Measurements from ENCODE around the gene AS3MT.
A peak's percentile ranks its signal among the peaks of the same experiment; 100 is the strongest.
"Not testable (repeated sequence)": the region's sequence is repeated elsewhere in the genome, so short reads cannot be mapped to it uniquely, and the experiment has no call there.

Gene AS3MT

GRCh38 chr10:102927311-102928010, 58.2 kb downstream of the AS3MT start:
- peaks cover 2 to 12% (median 7%) of the 10 kb centered on the region in 4 experiments for H3K4me1 ChIP-seq (ENCODE audit: control extremely low read depth in 1 of 4, control insufficient read depth in 4 of 4, insufficient read depth in 4 of 4, low read length in 3 of 4)
- CTCF ChIA-PET = interaction anchor here (0.9 to 1.9 kb wide), 2 partner anchors 9 to 137 kb away, joined by 4 to 7 read pairs; partner anchors contain the start of gene CNNM2
- no peaks in the 10 kb centered on the region for H3K27me3 ChIP-seq (replicated peaks in 2 of 5; ENCODE audit: control insufficient read depth in 4 of 5, insufficient read depth in 5 of 5, low read length in 4 of 5)
- peaks cover 0 to 3% (median 0%) of the 10 kb centered on the region in 5 experiments for H3K9me3 ChIP-seq (ENCODE audit: control extremely low read depth in 1 of 5, control insufficient read depth in 4 of 5, insufficient read depth in 2 of 5, low read depth in 1 of 5, low read length in 4 of 5)
- DNase-seq = peak; percentile 83 to 96 (median 94)
- POLR2A ChIA-PET = no interaction called here
- 3% methylated on average over 6 of the region's 12 CpGs for WGBS (ENCODE audit: insufficient coverage)
- H3K27ac ChIP-seq (ENCODE audit: insufficient read depth in 1 of 2, low read depth in 1 of 2, low read length in 2 of 2, poor library complexity in 1 of 2, severe bottlenecking in 2 of 2) = no peak overlapping the region
- H3K4me3 ChIP-seq (ENCODE audit: control insufficient read depth in 1 of 7, extremely low read depth in 1 of 7, insufficient read depth in 4 of 7, low read depth in 2 of 7, low read length in 6 of 7) = peak overlapping the region in 4 of 7 experiments; percentile 5 to 59 (median 26)
- H3K36me3 ChIP-seq (ENCODE audit: control insufficient read depth in 4 of 4, insufficient read depth in 4 of 4, low read length in 3 of 4) = peaks cover 0 to 4% (median 2%) of the 10 kb centered on the region in 4 experiments

GRCh38 chr10:102928442-102928841, 59.2 kb downstream of the AS3MT start:
- 100% methylated on average over 2 of the region's 5 CpGs for WGBS (ENCODE audit: insufficient coverage)
- H3K4me3 ChIP-seq (ENCODE audit: control insufficient read depth in 1 of 7, extremely low read depth in 1 of 7, insufficient read depth in 4 of 7, low read depth in 2 of 7, low read length in 6 of 7); H3K36me3 ChIP-seq (ENCODE audit: control insufficient read depth in 4 of 4, insufficient read depth in 4 of 4, low read length in 3 of 4); H3K9me3 ChIP-seq (ENCODE audit: control extremely low read depth in 1 of 5, control insufficient read depth in 4 of 5, insufficient read depth in 2 of 5, low read depth in 1 of 5, low read length in 4 of 5); POLR2A ChIA-PET; H3K27ac ChIP-seq (ENCODE audit: insufficient read depth in 1 of 2, low read depth in 1 of 2, low read length in 2 of 2, poor library complexity in 1 of 2, severe bottlenecking in 2 of 2); H3K27me3 ChIP-seq (replicated peaks in 2 of 5; ENCODE audit: control insufficient read depth in 4 of 5, insufficient read depth in 5 of 5, low read length in 4 of 5); DNase-seq: not testable (repeated sequence)
- peaks cover 2 to 12% (median 7%) of the 10 kb centered on the region in 4 experiments for H3K4me1 ChIP-seq (ENCODE audit: control extremely low read depth in 1 of 4, control insufficient read depth in 4 of 4, insufficient read depth in 4 of 4, low read length in 3 of 4)
- CTCF ChIA-PET = interaction anchor here (1.9 kb wide), 1 partner anchor 10 kb away, joined by 7 read pairs; the partner anchor contains the start of gene CNNM2

DNA sequence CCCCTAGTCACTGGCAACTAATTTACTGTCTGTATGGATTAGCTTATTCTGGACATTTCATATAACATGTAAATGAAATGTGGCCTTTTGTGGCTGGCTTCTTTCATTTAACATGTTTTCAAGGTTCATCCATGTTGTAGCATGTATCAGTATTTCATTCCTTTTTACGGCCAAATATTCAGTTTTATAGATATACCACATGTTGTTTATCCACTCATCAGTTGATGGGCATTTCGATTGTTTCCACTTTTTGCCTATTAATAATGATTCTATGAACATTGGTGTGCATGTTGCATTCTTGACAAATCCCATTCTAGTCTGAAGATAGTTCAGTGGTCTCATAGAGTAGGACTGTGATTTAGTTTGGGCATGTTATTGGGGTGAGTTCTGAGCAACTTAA, 61.5 kb downstream of the AS3MT start:
- Histone ChIP-seq H3K4me3 (ENCODE audit: control insufficient read depth in 1 of 7, extremely low read depth in 1 of 7, insufficient read depth in 4 of 7, low read depth in 2 of 7, low read length in 6 of 7) (no peak overlapping the region), H3K27ac (ENCODE audit: insufficient read depth in 1 of 2, low read depth in 1 of 2, low read length in 2 of 2, poor library complexity in 1 of 2, severe bottlenecking in 2 of 2) (no peak overlapping the region), H3K36me3 (ENCODE audit: control insufficient read depth in 4 of 4, insufficient read depth in 4 of 4, low read length in 3 of 4) (peaks cover 0 to 4% (median 0%) of the 10 kb centered on the region in 4 experiments), H3K9me3 (ENCODE audit: control extremely low read depth in 1 of 5, control insufficient read depth in 4 of 5, insufficient read depth in 2 of 5, low read depth in 1 of 5, low read length in 4 of 5) (peaks cover 0 to 3% (median 0%) of the 10 kb centered on the region in 5 experiments), H3K27me3 (replicated peaks in 2 of 5; ENCODE audit: control insufficient read depth in 4 of 5, insufficient read depth in 5 of 5, low read length in 4 of 5) (no peaks in the 10 kb centered on the region), H3K4me1 (ENCODE audit: control extremely low read depth in 1 of 4, control insufficient read depth in 4 of 4, insufficient read depth in 4 of 4, low read length in 3 of 4) (peaks cover 2 to 12% (median 7%) of the 10 kb centered on the region in 4 experiments)
- no peak for DNase-seq
- POLR2A ChIA-PET = no interaction called here
- CTCF ChIA-PET = no interaction called here
- no CpG with 5 or more reads among the region's 2 CpGs for WGBS (ENCODE audit: insufficient coverage)

- no CpG with 5 or more reads among the region's 5 CpGs for WGBS (ENCODE audit: insufficient coverage)
- H3K27me3 ChIP-seq (replicated peaks in 2 of 5; ENCODE audit: control insufficient read depth in 4 of 5, insufficient read depth in 5 of 5, low read length in 4 of 5) = no peaks in the 10 kb centered on the region
- H3K4me3 ChIP-seq (ENCODE audit: control insufficient read depth in 1 of 7, extremely low read depth in 1 of 7, insufficient read depth in 4 of 7, low read depth in 2 of 7, low read length in 6 of 7) = no peak overlapping the region
- peaks cover 0 to 3% (median 0%) of the 10 kb centered on the region in 5 experiments for H3K9me3 ChIP-seq (ENCODE audit: control extremely low read depth in 1 of 5, control insufficient read depth in 4 of 5, insufficient read depth in 2 of 5, low read depth in 1 of 5, low read length in 4 of 5)
- ChIA-PET POLR2A (no interaction called here), CTCF (no interaction called here)
- peak in 2 of 3 donors; percentile 15 to 32 for DNase-seq
- H3K4me1 ChIP-seq (ENCODE audit: control extremely low read depth in 1 of 4, control insufficient read depth in 4 of 4, insufficient read depth in 4 of 4, low read length in 3 of 4) = peaks cover 2 to 12% (median 10%) of the 10 kb centered on the region in 4 experiments
- H3K36me3 ChIP-seq (ENCODE audit: control insufficient read depth in 4 of 4, insufficient read depth in 4 of 4, low read length in 3 of 4) = peaks cover 0 to 4% (median 0%) of the 10 kb centered on the region in 4 experiments
- H3K27ac ChIP-seq (ENCODE audit: insufficient read depth in 1 of 2, low read depth in 1 of 2, low read length in 2 of 2, poor library complexity in 1 of 2, severe bottlenecking in 2 of 2) = no peak overlapping the region
These were observed 62.4 kb downstream of the AS3MT start for GRCh38 chr10:102931643-102932042.

DNA sequence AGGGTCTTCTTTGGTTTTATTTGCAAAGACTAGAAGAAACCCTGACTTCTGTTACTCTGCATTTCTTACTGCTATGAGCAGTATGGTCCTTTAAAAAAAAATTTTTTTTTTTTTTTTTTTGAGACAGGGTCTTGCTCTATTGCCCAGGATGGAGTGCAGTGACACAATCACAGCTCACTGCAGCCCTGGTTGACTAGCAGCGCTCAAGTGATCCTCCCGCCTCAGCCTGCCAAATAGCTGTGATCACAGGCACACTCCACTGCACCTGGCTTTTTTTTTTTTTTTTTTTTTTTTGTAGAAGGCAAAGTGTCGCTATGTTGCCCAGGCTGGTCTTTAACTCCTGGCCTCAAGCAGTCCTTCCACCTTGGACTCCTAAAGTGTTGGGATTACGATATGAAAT, 66.2 kb downstream of the AS3MT start:
- peaks cover 0 to 4% (median 0%) of the 10 kb centered on the region in 4 experiments for H3K36me3 ChIP-seq (ENCODE audit: control insufficient read depth in 4 of 4, insufficient read depth in 4 of 4, low read length in 3 of 4)
- CTCF ChIA-PET = no interaction called here
- POLR2A ChIA-PET = no interaction called here
- WGBS (ENCODE audit: insufficient coverage) = 93% methylated on average over 3 of the region's 4 CpGs
- H3K4me1 ChIP-seq (ENCODE audit: control extremely low read depth in 1 of 4, control insufficient read depth in 4 of 4, insufficient read depth in 4 of 4, low read length in 3 of 4) = peaks cover 0 to 3% (median 1%) of the 10 kb centered on the region in 4 experiments
- H3K27me3 ChIP-seq (replicated peaks in 2 of 5; ENCODE audit: control insufficient read depth in 4 of 5, insufficient read depth in 5 of 5, low read length in 4 of 5) = no peaks in the 10 kb centered on the region
- H3K9me3 ChIP-seq (ENCODE audit: control extremely low read depth in 1 of 5, control insufficient read depth in 4 of 5, insufficient read depth in 2 of 5, low read depth in 1 of 5, low read length in 4 of 5) = peaks cover 0 to 3% (median 0%) of the 10 kb centered on the region in 5 experiments
- DNase-seq = no peak
- H3K27ac ChIP-seq (ENCODE audit: insufficient read depth in 1 of 2, low read depth in 1 of 2, low read length in 2 of 2, poor library complexity in 1 of 2, severe bottlenecking in 2 of 2) = no peak overlapping the region
- no peak overlapping the region for H3K4me3 ChIP-seq (ENCODE audit: control insufficient read depth in 1 of 7, extremely low read depth in 1 of 7, insufficient read depth in 4 of 7, low read depth in 2 of 7, low read length in 6 of 7)

DNA sequence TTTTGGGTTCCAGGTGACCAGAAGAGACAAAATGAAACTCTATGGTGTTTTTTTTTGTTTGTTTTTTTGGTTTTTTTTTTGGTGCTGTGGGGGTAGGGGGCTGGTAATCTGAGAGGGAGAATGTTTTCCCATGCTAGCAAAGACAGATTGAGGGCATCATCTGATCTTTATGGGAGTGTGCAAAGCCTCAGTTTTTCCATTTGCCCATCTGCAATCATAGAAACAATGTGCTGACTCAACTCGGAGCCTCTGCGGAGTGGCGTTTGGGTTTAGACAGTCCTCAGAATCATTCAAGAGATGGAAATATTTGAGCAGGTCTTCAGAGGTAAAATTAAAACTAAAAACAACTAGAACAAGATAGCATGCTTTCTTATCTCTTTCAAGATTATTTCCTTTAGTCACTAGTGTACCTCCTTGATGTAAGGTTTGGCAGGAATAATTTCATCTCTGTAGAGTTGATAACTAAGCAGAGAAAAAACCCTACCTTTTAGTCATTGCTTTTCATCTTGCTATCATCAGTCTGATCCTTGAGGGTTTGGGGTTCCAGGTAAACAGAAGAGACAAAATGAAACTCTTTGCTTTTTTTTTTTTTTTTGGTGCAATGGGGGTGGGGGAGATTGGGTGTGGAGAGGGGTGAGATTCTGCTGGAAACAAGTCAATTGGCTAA, 66.8 kb downstream of the AS3MT start:
- ChIA-PET CTCF (no interaction called here), POLR2A (no interaction called here)
- Histone ChIP-seq H3K4me3 (ENCODE audit: control insufficient read depth in 1 of 7, extremely low read depth in 1 of 7, insufficient read depth in 4 of 7, low read depth in 2 of 7, low read length in 6 of 7) (no peak overlapping the region), H3K9me3 (ENCODE audit: control extremely low read depth in 1 of 5, control insufficient read depth in 4 of 5, insufficient read depth in 2 of 5, low read depth in 1 of 5, low read length in 4 of 5) (peaks cover 0 to 3% (median 0%) of the 10 kb centered on the region in 5 experiments), H3K36me3 (ENCODE audit: control insufficient read depth in 4 of 4, insufficient read depth in 4 of 4, low read length in 3 of 4) (peaks cover 0 to 2% (median 0%) of the 10 kb centered on the region in 4 experiments), H3K4me1 (ENCODE audit: control extremely low read depth in 1 of 4, control insufficient read depth in 4 of 4, insufficient read depth in 4 of 4, low read length in 3 of 4) (peaks cover 0 to 3% (median 1%) of the 10 kb centered on the region in 4 experiments), H3K27me3 (replicated peaks in 2 of 5; ENCODE audit: control insufficient read depth in 4 of 5, insufficient read depth in 5 of 5, low read length in 4 of 5) (no peaks in the 10 kb centered on the region), H3K27ac (ENCODE audit: insufficient read depth in 1 of 2, low read depth in 1 of 2, low read length in 2 of 2, poor library complexity in 1 of 2, severe bottlenecking in 2 of 2) (no peak overlapping the region)
- DNase-seq = no peak
- no CpG with 5 or more reads among the region's 3 CpGs for WGBS (ENCODE audit: insufficient coverage)

- H3K27ac ChIP-seq (ENCODE audit: insufficient read depth in 1 of 2, low read depth in 1 of 2, low read length in 2 of 2, poor library complexity in 1 of 2, severe bottlenecking in 2 of 2) = no peak overlapping the region
- H3K4me1 ChIP-seq (ENCODE audit: control extremely low read depth in 1 of 4, control insufficient read depth in 4 of 4, insufficient read depth in 4 of 4, low read length in 3 of 4) = peaks cover 0 to 4% (median 0%) of the 10 kb centered on the region in 4 experiments
- no peaks in the 10 kb centered on the region for H3K9me3 ChIP-seq (ENCODE audit: control extremely low read depth in 1 of 5, control insufficient read depth in 4 of 5, insufficient read depth in 2 of 5, low read depth in 1 of 5, low read length in 4 of 5)
- H3K36me3 ChIP-seq (ENCODE audit: control insufficient read depth in 4 of 4, insufficient read depth in 4 of 4, low read length in 3 of 4) = no peaks in the 10 kb centered on the region
- H3K27me3 ChIP-seq (replicated peaks in 2 of 5; ENCODE audit: control insufficient read depth in 4 of 5, insufficient read depth in 5 of 5, low read length in 4 of 5) = no peaks in the 10 kb centered on the region
- no peak overlapping the region for H3K4me3 ChIP-seq (ENCODE audit: control insufficient read depth in 1 of 7, extremely low read depth in 1 of 7, insufficient read depth in 4 of 7, low read depth in 2 of 7, low read length in 6 of 7)
- POLR2A ChIA-PET = no interaction called here
- DNase-seq = no peak
- CTCF ChIA-PET = no interaction called here
- WGBS (ENCODE audit: insufficient coverage) = 88% methylated on average over 3 of the region's 3 CpGs
These were observed 72.1 kb downstream of the AS3MT start for GRCh38 chr10:102941401-102941800.
